HEK293T (cell line): Measurements from ENCODE around the gene SDC3.

Experiments used
- ARNT ChIP-seq: fragments of 450-650 bp; IDR thresholded peaks from 2 replicates; pipeline ENCODE4 v1.6.1; 2017; ENCODE audit warnings: mild to moderate bottlenecking
- CTBP1 ChIP-seq: fragments of 450-650 bp; IDR thresholded peaks from 2 replicates; pipeline ENCODE4 v1.6.1; 2016; ENCODE audit warnings: borderline replicate concordance
- FOXK2 ChIP-seq: fragments of 450-650 bp; IDR thresholded peaks from 2 replicates; pipeline ENCODE4 v1.6.1; 2016; ENCODE audit warnings: mild to moderate bottlenecking
- HDGF ChIP-seq: fragments of 450-650 bp; IDR thresholded peaks from 2 replicates; pipeline ENCODE4 v1.6.1; 2017; ENCODE audit warnings: antibody characterized with exemption, borderline replicate concordance
- SP1 ChIP-seq: fragments of 450-650 bp; IDR thresholded peaks from 2 replicates; pipeline ENCODE4 v1.6.1; 2017
- SUZ12 ChIP-seq: fragments of 450-650 bp; IDR thresholded peaks from 2 replicates; pipeline ENCODE4 v1.6.1; 2016; ENCODE audit warnings: mild to moderate bottlenecking
- TF ChIP-seq, protein P1 (sequence below): fragments of 450-650 bp; IDR thresholded peaks from 2 replicates; pipeline ENCODE4 v1.6.1; 2016

DNA sequence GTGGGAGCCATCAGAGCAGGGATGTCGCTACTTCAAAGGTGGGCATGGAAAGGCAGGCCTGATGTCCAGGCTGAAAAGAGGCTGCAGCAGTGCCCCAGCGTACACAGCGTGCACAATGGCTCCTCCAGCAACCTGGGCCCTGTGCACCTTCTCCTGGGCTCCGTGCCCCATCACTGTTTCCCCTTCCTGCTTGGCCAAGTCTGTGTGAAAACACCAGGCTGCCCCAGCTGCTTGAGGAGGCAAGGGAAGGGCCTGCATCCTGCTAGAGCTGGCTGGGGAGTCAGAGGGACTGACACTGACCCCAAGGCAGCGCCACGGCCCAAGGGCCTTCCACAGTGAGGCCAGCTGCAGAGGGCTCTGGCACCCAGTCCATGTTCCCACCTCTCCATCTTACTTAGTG is 33.4 kb downstream of the SDC3 start:
- TF ChIP-seq CTBP1 (no peak), SP1 (no peak), SUZ12 (no peak), FOXK2 (no peak), ARNT (no peak), HDGF (no peak)
- TF ChIP-seq, protein P1, sequence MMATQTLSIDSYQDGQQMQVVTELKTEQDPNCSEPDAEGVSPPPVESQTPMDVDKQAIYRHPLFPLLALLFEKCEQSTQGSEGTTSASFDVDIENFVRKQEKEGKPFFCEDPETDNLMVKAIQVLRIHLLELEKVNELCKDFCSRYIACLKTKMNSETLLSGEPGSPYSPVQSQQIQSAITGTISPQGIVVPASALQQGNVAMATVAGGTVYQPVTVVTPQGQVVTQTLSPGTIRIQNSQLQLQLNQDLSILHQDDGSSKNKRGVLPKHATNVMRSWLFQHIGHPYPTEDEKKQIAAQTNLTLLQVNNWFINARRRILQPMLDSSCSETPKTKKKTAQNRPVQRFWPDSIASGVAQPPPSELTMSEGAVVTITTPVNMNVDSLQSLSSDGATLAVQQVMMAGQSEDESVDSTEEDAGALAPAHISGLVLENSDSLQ: no peak
